Measurements from ENCODE around the gene SLC35A3.

GRCh38 chr1:99975529-99975928, 5.7 kb downstream of the SLC35A3 start:
- no peak for TF ChIP-seq CTCF (IDR thresholded peaks at IDR 0.05 in 8 of 11, conservative IDR thresholded peaks at IDR 0.05 in 3 of 11)
- no peak for TF ChIP-seq POLR2A (IDR thresholded peaks at IDR 0.05)
- TF ChIP-seq POLR2AphosphoS5 (IDR thresholded peaks at IDR 0.05): no peak
